ENCODE results near the gene PACRG.

Gene PACRG

GRCh38 chr6:163335671-163336545, 608.1 kb downstream of the PACRG start:
- TF ChIP-seq POU2F2 (IDR thresholded peaks at IDR 0.05; ENCODE audit: low read depth, low read length) (no peak), POLR2AphosphoS5 (IDR thresholded peaks at IDR 0.05; ENCODE audit: low read depth, low read length) (no peak), POLR2A (IDR thresholded peaks at IDR 0.05; ENCODE audit: low read depth, low read length) (no peak), SPI1 (IDR thresholded peaks at IDR 0.05; ENCODE audit: low read depth, low read length) (no peak), PAX5 (IDR thresholded peaks at IDR 0.05; ENCODE audit: insufficient read depth, low read length, severe bottlenecking) (no peak), TAF1 (IDR thresholded peaks at IDR 0.05; ENCODE audit: low read depth, low read length) (no peak)
- no peak for DNase-seq (ENCODE audit: insufficient read length, low spot score)
- FAIRE-seq = no peak

- FAIRE-seq (no peak), DNase-seq (ENCODE audit: insufficient read length, low spot score) (no peak)
- TF ChIP-seq SPI1 (IDR thresholded peaks at IDR 0.05; ENCODE audit: low read depth, low read length) = no peak
- no peak for TF ChIP-seq PAX5 (IDR thresholded peaks at IDR 0.05; ENCODE audit: insufficient read depth, low read length, severe bottlenecking)
- no peak for TF ChIP-seq POU2F2 (IDR thresholded peaks at IDR 0.05; ENCODE audit: low read depth, low read length)
- TF ChIP-seq TAF1 (IDR thresholded peaks at IDR 0.05; ENCODE audit: low read depth, low read length) = no peak
- no peak for TF ChIP-seq POLR2AphosphoS5 (IDR thresholded peaks at IDR 0.05; ENCODE audit: low read depth, low read length)
- TF ChIP-seq POLR2A (IDR thresholded peaks at IDR 0.05; ENCODE audit: low read depth, low read length) = no peak
Measured at GRCh38 chr6:163336961-163337360, 609.2 kb downstream of the PACRG start.

- no peak for TF ChIP-seq TAF1 (IDR thresholded peaks at IDR 0.05; ENCODE audit: low read depth, low read length)
- TF ChIP-seq POLR2AphosphoS5 (IDR thresholded peaks at IDR 0.05; ENCODE audit: low read depth, low read length) = no peak
- TF ChIP-seq POLR2A (IDR thresholded peaks at IDR 0.05; ENCODE audit: low read depth, low read length) = no peak
- no peak for TF ChIP-seq SPI1 (IDR thresholded peaks at IDR 0.05; ENCODE audit: low read depth, low read length)
- no peak for TF ChIP-seq POU2F2 (IDR thresholded peaks at IDR 0.05; ENCODE audit: low read depth, low read length)
- TF ChIP-seq PAX5 (IDR thresholded peaks at IDR 0.05; ENCODE audit: insufficient read depth, low read length, severe bottlenecking) = no peak
- FAIRE-seq = no peak
- DNase-seq (ENCODE audit: insufficient read length, low spot score) = no peak
Measured at GRCh38 chr6:163337958-163338357, 610.2 kb downstream of the PACRG start.

GRCh38 chr6:163338671-163339405, 611.1 kb downstream of the PACRG start:
- FAIRE-seq (no peak), DNase-seq (ENCODE audit: insufficient read length, low spot score) (no peak)
- TF ChIP-seq POU2F2 (IDR thresholded peaks at IDR 0.05; ENCODE audit: low read depth, low read length) = no peak
- no peak for TF ChIP-seq TAF1 (IDR thresholded peaks at IDR 0.05; ENCODE audit: low read depth, low read length)
- no peak for TF ChIP-seq PAX5 (IDR thresholded peaks at IDR 0.05; ENCODE audit: insufficient read depth, low read length, severe bottlenecking)

GRCh38 chr6:163339466-163339865, 611.7 kb downstream of the PACRG start:
- no peak for DNase-seq (ENCODE audit: insufficient read length, low spot score)
- no peak for TF ChIP-seq POLR2A (IDR thresholded peaks at IDR 0.05; ENCODE audit: low read depth, low read length)
- TF ChIP-seq POU2F2 (IDR thresholded peaks at IDR 0.05; ENCODE audit: low read depth, low read length) = no peak
- no peak for TF ChIP-seq SPI1 (IDR thresholded peaks at IDR 0.05; ENCODE audit: low read depth, low read length)
- TF ChIP-seq POLR2AphosphoS5 (IDR thresholded peaks at IDR 0.05; ENCODE audit: low read depth, low read length) = no peak
- no peak for TF ChIP-seq TAF1 (IDR thresholded peaks at IDR 0.05; ENCODE audit: low read depth, low read length)
- no peak for TF ChIP-seq PAX5 (IDR thresholded peaks at IDR 0.05; ENCODE audit: insufficient read depth, low read length, severe bottlenecking)
- FAIRE-seq = no peak

GRCh38 chr6:163340201-163340887, 612.6 kb downstream of the PACRG start:
- no peak for FAIRE-seq
- TF ChIP-seq POLR2A (IDR thresholded peaks at IDR 0.05; ENCODE audit: low read depth, low read length) = no peak
- no peak for TF ChIP-seq TAF1 (IDR thresholded peaks at IDR 0.05; ENCODE audit: low read depth, low read length)
- TF ChIP-seq POLR2AphosphoS5 (IDR thresholded peaks at IDR 0.05; ENCODE audit: low read depth, low read length) = no peak
- TF ChIP-seq POU2F2 (IDR thresholded peaks at IDR 0.05; ENCODE audit: low read depth, low read length) = no peak
- no peak for TF ChIP-seq SPI1 (IDR thresholded peaks at IDR 0.05; ENCODE audit: low read depth, low read length)
- no peak for TF ChIP-seq PAX5 (IDR thresholded peaks at IDR 0.05; ENCODE audit: insufficient read depth, low read length, severe bottlenecking)
- no peak for DNase-seq (ENCODE audit: insufficient read length, low spot score)

GRCh38 chr6:163341224-163342061, 613.7 kb downstream of the PACRG start:
- TF ChIP-seq PAX5 (IDR thresholded peaks at IDR 0.05; ENCODE audit: insufficient read depth, low read length, severe bottlenecking) (no peak), POLR2A (IDR thresholded peaks at IDR 0.05; ENCODE audit: low read depth, low read length) (no peak), TAF1 (IDR thresholded peaks at IDR 0.05; ENCODE audit: low read depth, low read length) (no peak), SPI1 (IDR thresholded peaks at IDR 0.05; ENCODE audit: low read depth, low read length) (no peak), POLR2AphosphoS5 (IDR thresholded peaks at IDR 0.05; ENCODE audit: low read depth, low read length) (no peak), POU2F2 (IDR thresholded peaks at IDR 0.05; ENCODE audit: low read depth, low read length) (no peak)
- no peak for FAIRE-seq
- DNase-seq (ENCODE audit: insufficient read length, low spot score) = no peak

Data from GM12891 (cell line).